GM19099 (cell line): ENCODE measurements around the gene BORCS5.

Experiments
- POLR2A ChIP-seq: IDR thresholded peaks from 3 replicates; pipeline ENCODE4 v1.6.1; 2011; ENCODE audit warnings: low read depth; ENCODE audit not compliant: insufficient read length; ENCODE audit errors: extremely low read depth

The BORCS5 gene

DNA sequence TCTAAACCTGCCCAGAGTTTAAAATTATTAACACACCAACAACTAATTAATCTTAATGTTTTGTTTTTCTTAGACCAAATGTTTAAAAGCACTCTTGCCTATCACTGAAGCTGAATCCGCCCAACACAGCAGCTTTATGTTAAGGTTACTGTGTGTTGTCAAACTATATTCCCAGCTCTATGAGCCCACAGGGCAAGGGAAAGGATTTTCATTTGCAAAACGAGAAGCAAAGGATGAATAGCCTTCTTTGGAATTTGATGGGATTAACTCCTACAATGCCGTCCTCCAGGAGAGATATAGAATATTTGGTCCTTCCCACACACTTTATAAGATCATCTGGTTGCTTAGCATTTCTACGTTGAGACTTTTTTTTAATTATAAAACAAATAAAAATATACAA, 162.0 kb downstream of the BORCS5 start:
- TF ChIP-seq POLR2A, result no peak
